ENCODE results near the gene RHNO1. TPM values are rescaled to one million over a fixed set of nuclear protein-coding genes. Genes with fewer than 3 reads are reported as not detected.

The RHNO1 gene
- total and polyA plus RNA-seq, 2 of the 13 experiments (the other 11 are each of a cell fraction or from before 2014, with no cell fraction given) = 27.2 to 49.6 TPM

GRCh38 chr12:2877047-2877952, at the start of gene RHNO1, which contains the start of gene FOXM1 (continued):
- no peak; the same call in 1 of the 2 replicates for TF ChIP-seq KLF6 (CRISPR knock-in tag; IDR thresholded peaks at IDR 0.05)
- 0 out of 2 replicates have a peak, but pooled peaks have one; percentile 31 for TF ChIP-seq ZGPAT (CRISPR knock-in tag; IDR thresholded peaks at IDR 0.05)
- peak; percentile 64; the same call in 1 of the 2 replicates for TF ChIP-seq ZHX2 (IDR thresholded peaks at IDR 0.05; ENCODE audit: low read depth)
- no peak for TF ChIP-seq ZHX2 (CRISPR knock-in tag; IDR thresholded peaks at IDR 0.05; ENCODE audit: borderline replicate concordance)
- TF ChIP-seq HOXD1 (CRISPR knock-in tag; IDR thresholded peaks at IDR 0.05) = no peak
- TF ChIP-seq ZIK1 (CRISPR knock-in tag; IDR thresholded peaks at IDR 0.05; ENCODE audit: borderline replicate concordance, low read depth) = no peak
- TF ChIP-seq SMYD3 (CRISPR knock-in tag; IDR thresholded peaks at IDR 0.05) = 0 out of 2 replicates have a peak, but pooled peaks have one; percentile 38
- peak; percentile 60 for TF ChIP-seq TFE3 (CRISPR knock-in tag; IDR thresholded peaks at IDR 0.05)
- no peak for TF ChIP-seq SRSF9 (IDR thresholded peaks at IDR 0.05; ENCODE audit: borderline replicate concordance, insufficient read depth, low read depth, low read length, poor library complexity, severe bottlenecking)
- no peak for TF ChIP-seq NFIB (CRISPR knock-in tag; IDR thresholded peaks at IDR 0.05; ENCODE audit: borderline replicate concordance)
- TF ChIP-seq RORA (CRISPR knock-in tag; IDR thresholded peaks at IDR 0.05) = no peak
- TF ChIP-seq TIGD3 (CRISPR knock-in tag; IDR thresholded peaks at IDR 0.05; ENCODE audit: borderline replicate concordance) = no peak
- TF ChIP-seq TOPORS (CRISPR knock-in tag; IDR thresholded peaks at IDR 0.05) = peak; percentile 73; the same call in 1 of the 2 replicates
- TF ChIP-seq ZNF589 (CRISPR knock-in tag; conservative IDR thresholded peaks at IDR 0.05) = 0 out of 2 replicates have a peak, but pooled peaks have one; percentile 50
- peak; percentile 8; the same call in 1 of the 2 replicates for TF ChIP-seq SOX5 (CRISPR knock-in tag; IDR thresholded peaks at IDR 0.05; ENCODE audit: borderline replicate concordance)
- TF ChIP-seq MAZ (IDR thresholded peaks at IDR 0.05; ENCODE audit: borderline replicate concordance, low read depth, low read length) = no peak
- no peak; the same call in 1 of the 2 replicates for TF ChIP-seq MAZ (CRISPR knock-in tag; IDR thresholded peaks at IDR 0.05; ENCODE audit: low read depth)
- peak; percentile 26; the same call in 1 of the 2 replicates for TF ChIP-seq ZNF12 (CRISPR knock-in tag; IDR thresholded peaks at IDR 0.05)
